Endothelial cell of umbilical vein (primary cell): ENCODE results near the gene ACYP2. TPM values are rescaled to one million over a fixed set of nuclear protein-coding genes. Genes with fewer than 3 reads are reported as not detected.

Experiments used
- BruUV-seq: library from RNA; stranded (reverse); fragments of 400-500 nt; replicated peaks from 2 replicates; lab custom pipeline; 2021; lab: Mats Ljungman, UMichigan
- CTCF ChIA-PET: fragments of 300-600, 350-600 bp; sonication (Branson Sonifier 250); formaldehyde crosslinking; loops from one replicate; lab custom pipeline; 2021; ENCODE audit warnings: antibody characterized with exemption, inconsistent platforms; lab: Charles Lee
- POLR2A ChIA-PET: fragments of 300-600, 350-600 bp; sonication (Branson Sonifier 250); formaldehyde crosslinking; loops from one replicate; lab custom pipeline; 2021; ENCODE audit warnings: antibody characterized with exemption, inconsistent platforms; lab: Charles Lee
- DNase-seq: peaks from one replicate; pipeline ENCODE4 v3.0.0-alpha.2; 2011; ENCODE audit warnings: low read depth, low spot score
- FAIRE-seq: peaks from 2 replicates; lab custom pipeline; 2011; peaks lifted over from hg19 to GRCh38; lab: Jason Lieb, UNC
- H2AFZ ChIP-seq: 2 replicates; pipeline ENCODE4 v1.6.0; 2012; ENCODE audit warnings: low read depth, low read length, control low read depth, inconsistent platforms
- H3K27ac ChIP-seq: 2 replicates; pipeline ENCODE4 v1.5.1; 2011; ENCODE audit warnings: low read depth, mild to moderate bottlenecking, control low read depth, low read length, moderate library complexity; ENCODE audit not compliant: insufficient read depth
- H3K27me3 ChIP-seq, 2 experiments: 2 replicates each; pipeline versions ENCODE4 v1.6.0 to v1.6.1; 2011; ENCODE audit warnings: low read length in 2 of 2, mixed read lengths in 1 of 2; ENCODE audit not compliant: control insufficient read depth in 2 of 2, insufficient read depth in 2 of 2
- H3K36me3 ChIP-seq, 2 experiments: 2 replicates in 1 of 2; 3 replicates in 1 of 2; pipeline ENCODE4 v1.5.1; 2011; ENCODE audit warnings: low read length in 2 of 2, mild to moderate bottlenecking in 1 of 2, moderate library complexity in 1 of 2; ENCODE audit not compliant: control insufficient read depth in 2 of 2, insufficient read depth in 2 of 2; ENCODE audit errors: extremely low read depth in 1 of 2
- H3K4me1 ChIP-seq: 3 replicates; pipeline ENCODE4 v1.5.1; 2011; ENCODE audit warnings: mild to moderate bottlenecking, low read length; ENCODE audit not compliant: control insufficient read depth, insufficient read depth; ENCODE audit errors: extremely low read depth
- H3K4me2 ChIP-seq: 2 replicates; pipeline ENCODE4 v1.6.1; 2011; ENCODE audit warnings: low read length, control low read depth, mixed read lengths; ENCODE audit not compliant: insufficient read depth
- H3K4me3 ChIP-seq, 3 experiments: fragments of 200-600 bp in 1 of 3; sonication (generic), shearing (Covaris generic) in 1 of 3; replicated peaks in 1 of 3; 2 replicates each; pipeline ENCODE4 v1.5.1; 2011 to 2016; ENCODE audit warnings: control low read depth in 3 of 3, low read length in 3 of 3, mild to moderate bottlenecking in 2 of 3, inconsistent platforms in 1 of 3, low read depth in 1 of 3, moderate library complexity in 1 of 3; ENCODE audit not compliant: insufficient read depth in 1 of 3
- H3K79me2 ChIP-seq: 2 replicates; pipeline ENCODE4 v1.6.0; 2012; ENCODE audit warnings: low read length, inconsistent platforms; ENCODE audit not compliant: control insufficient read depth, insufficient read depth
- H3K9ac ChIP-seq: replicated peaks from 2 replicates; pipeline ENCODE3; 2011; ENCODE audit warnings: low read length, control low read depth; ENCODE audit not compliant: insufficient read depth; ENCODE audit errors: extremely low read depth
- H3K9me1 ChIP-seq: replicated peaks from 3 replicates; pipeline ENCODE4 v1.6.0; 2011; ENCODE audit warnings: mild to moderate bottlenecking, low read length; ENCODE audit not compliant: control insufficient read depth, insufficient read depth; ENCODE audit errors: extremely low read depth
- H3K9me3 ChIP-seq: replicated peaks from 2 replicates; pipeline ENCODE4 v1.5.1; 2012; ENCODE audit warnings: low read length, inconsistent platforms; ENCODE audit not compliant: control insufficient read depth, insufficient read depth
- H4K20me1 ChIP-seq: replicated peaks from 2 replicates; pipeline ENCODE3; 2011; ENCODE audit warnings: mild to moderate bottlenecking, low read length; ENCODE audit not compliant: control insufficient read depth, insufficient read depth; ENCODE audit errors: extremely low read depth
- CTCF ChIP-seq, 2 donors: IDR thresholded peaks; 1 replicate in 1 of 2; 2 replicates in 1 of 2; pipeline ENCODE4 v1.5.1; 2011; ENCODE audit warnings: low read length in 2 of 2, mild to moderate bottlenecking in 2 of 2, moderate library complexity in 2 of 2, control low read depth in 1 of 2, inconsistent platforms in 1 of 2, low read depth in 1 of 2; ENCODE audit not compliant: insufficient read depth in 1 of 2; ENCODE audit errors: extremely low read depth in 1 of 2
- FOS ChIP-seq: IDR thresholded peaks from 2 replicates; pipeline ENCODE4 v1.6.1; 2011; ENCODE audit warnings: mild to moderate bottlenecking, low read length, moderate library complexity, borderline replicate concordance; ENCODE audit not compliant: insufficient read depth
- JUN ChIP-seq: IDR thresholded peaks from 2 replicates; pipeline ENCODE4 v1.6.1; 2011; ENCODE audit warnings: borderline replicate concordance, low read depth; ENCODE audit not compliant: insufficient read length, insufficient read depth
- MAX ChIP-seq: IDR thresholded peaks from 2 replicates; pipeline ENCODE4 v1.6.1; 2011; ENCODE audit not compliant: insufficient read depth, insufficient read length
- MYC ChIP-seq: IDR thresholded peaks from one replicate; pipeline ENCODE4 v1.6.1; 2011; ENCODE audit warnings: mild to moderate bottlenecking, low read depth, low read length
- POLR2A ChIP-seq: IDR thresholded peaks from 2 replicates; pipeline ENCODE4 v1.6.1; 2012; ENCODE audit warnings: low read depth, mild to moderate bottlenecking, control low read depth, low read length
- POLR2AphosphoS5 ChIP-seq: IDR thresholded peaks from 2 replicates; pipeline ENCODE4 v1.6.1; 2012; ENCODE audit warnings: low read depth, mild to moderate bottlenecking, control low read depth, low read length, moderate library complexity; ENCODE audit not compliant: insufficient read depth
- dilution Hi-C: fragments of 300-500 bp; cut with MboI; formaldehyde crosslinking; loops from one replicate; pipeline ENCODE4 v1.15.0; 2019; ENCODE audit warnings: low sequenced_read_pairs; ENCODE audit not compliant: extremely low pct_ligation_motif_present
- intact Hi-C: fragments of 100-400 bp; cut with micrococcal nuclease; formaldehyde crosslinking; loops from one replicate; pipeline ENCODE4 v1.10.0; 2022
- polyA plus RNA-seq, 4 experiments: library from polyadenylated mRNA; depleted of rRNA in 3 of 4; stranded (reverse) in 3 of 4; unstranded in 1 of 4; fragments of >200 nt; gene quantifications; 2 replicates each; pipeline versions ENCODE4 v1.2.1 to v1.2.3, GENCODE V29; 2011 to 2012; ENCODE audit warnings: missing spikeins in 1 of 4
- total RNA-seq: library from RNA; stranded (reverse); gene quantifications from 2 replicates; pipeline ENCODE4 v1.2.3, GENCODE V29; 2021

Gene ACYP2
- total and polyA plus RNA-seq, 2 donors (not counting 3 experiments of a cell fraction or from before 2014, with no cell fraction given) = 3.9 to 7.9 TPM

- H3K4me3 ChIP-seq = no peak overlapping the region
- FAIRE-seq = no peak
- CTCF ChIA-PET = no interaction called here
- H3K9me1 ChIP-seq = no peaks in the 10 kb centered on the region
- no peak overlapping the region for H3K4me2 ChIP-seq
- H3K9me3 ChIP-seq = no peaks in the 10 kb centered on the region
- no peak overlapping the region for H3K9ac ChIP-seq
- H3K79me2 ChIP-seq = no peaks in the 10 kb centered on the region
- no TSS peak for BruUV-seq
- dilution Hi-C loops = no loop called here
- DNase-seq = peak; percentile 54
- POLR2A ChIA-PET = no interaction called here
- no peaks in the 10 kb centered on the region for H3K4me1 ChIP-seq
- no peak for TF ChIP-seq MAX
- no peak for TF ChIP-seq FOS
- TF ChIP-seq POLR2AphosphoS5 = no peak
- TF ChIP-seq POLR2A = no peak
- TF ChIP-seq CTCF (IDR thresholded peaks at IDR 0.05; ENCODE audit: extremely low read depth in 1 of 2, insufficient read depth in 1 of 2, low read depth in 1 of 2, low read length in 2 of 2) = no peak
- no peak for TF ChIP-seq JUN
- no peak for TF ChIP-seq MYC
- no peak overlapping the region for H3K27ac ChIP-seq
- peaks cover 0 to 2% of the 10 kb centered on the region in 2 experiments for H3K27me3 ChIP-seq
- no peaks in the 10 kb centered on the region for H3K36me3 ChIP-seq
- H2AFZ ChIP-seq = peak overlapping the region; percentile 23
- no peaks in the 10 kb centered on the region for H4K20me1 ChIP-seq
- intact Hi-C loops = no loop called here
Measured at GRCh38 chr2:54348646-54349045, 233.2 kb downstream of the ACYP2 start.

GRCh38 chr2:54350426-54350825 is 235.0 kb downstream of the ACYP2 start:
- Histone ChIP-seq H2AFZ (no peak overlapping the region), H3K9me3 (no peaks in the 10 kb centered on the region), H3K27ac (no peak overlapping the region), H3K4me3 (no peak overlapping the region), H3K9ac (no peak overlapping the region), H3K9me1 (no peaks in the 10 kb centered on the region), H3K4me1 (no peaks in the 10 kb centered on the region), H3K36me3 (no peaks in the 10 kb centered on the region), H3K27me3 (peaks cover 0 to 2% of the 10 kb centered on the region in 2 experiments), H3K4me2 (no peak overlapping the region), H3K79me2 (no peaks in the 10 kb centered on the region), H4K20me1 (no peaks in the 10 kb centered on the region)
- intact Hi-C loops (no loop called here), dilution Hi-C loops (no loop called here)
- TF ChIP-seq MAX (no peak), MYC (no peak), POLR2A (no peak), FOS (no peak), POLR2AphosphoS5 (no peak), JUN (no peak)
- DNase-seq (no peak), FAIRE-seq (no peak)
- BruUV-seq = no TSS peak
- ChIA-PET POLR2A (no interaction called here), CTCF (interaction anchor here (1.0 to 1.6 kb wide), 3 partner anchors 9 to 243 kb away, joined by 3 to 8 read pairs (median 4); no protein-coding TSS in a partner anchor)
